DMS114 treated with DMSO at 0.1 percent for 48 hours (cell line): ENCODE results near the gene PRKN.

Experiments used
- DNase-seq: peaks from one replicate; lab custom pipeline; 2025; ENCODE audit not compliant: unreplicated experiment; lab: John Stamatoyannopoulos, UW

Gene PRKN

DNA sequence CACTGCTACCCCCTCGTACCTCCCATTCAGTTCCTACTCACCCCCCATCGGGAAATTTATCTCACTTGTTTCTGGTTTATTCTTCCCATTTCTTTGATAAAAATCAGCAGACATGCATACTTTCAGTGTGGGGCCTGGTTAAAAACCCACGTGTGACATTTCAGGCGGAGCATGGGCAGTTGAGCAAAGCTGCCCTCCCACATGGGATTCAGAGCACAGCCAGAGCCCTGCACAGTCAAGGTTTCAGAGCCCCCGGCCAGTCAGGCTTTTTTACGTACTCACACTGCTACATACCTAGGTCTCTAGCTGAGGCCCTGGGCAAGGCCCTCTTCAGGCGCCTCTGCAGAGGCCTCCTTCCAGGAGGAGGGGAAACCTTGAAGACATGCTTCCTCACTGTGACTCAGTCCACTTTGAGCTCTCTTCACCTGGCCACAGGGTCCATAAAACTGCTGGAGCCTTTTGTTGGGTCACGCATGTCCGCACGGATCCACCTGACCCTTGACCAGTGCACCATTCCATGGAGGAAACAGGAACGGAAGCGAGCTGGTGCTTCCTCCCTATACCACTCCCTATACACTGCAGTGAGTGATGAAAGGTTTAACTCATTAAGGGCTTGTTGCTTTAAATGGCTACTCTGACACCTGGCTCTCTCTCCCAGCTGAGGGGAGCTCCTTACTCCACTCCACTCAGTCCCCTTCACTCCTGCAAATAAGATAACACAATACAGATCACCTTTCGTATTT lies 713.3 kb downstream of the PRKN start:
- no peak for DNase-seq

DNA sequence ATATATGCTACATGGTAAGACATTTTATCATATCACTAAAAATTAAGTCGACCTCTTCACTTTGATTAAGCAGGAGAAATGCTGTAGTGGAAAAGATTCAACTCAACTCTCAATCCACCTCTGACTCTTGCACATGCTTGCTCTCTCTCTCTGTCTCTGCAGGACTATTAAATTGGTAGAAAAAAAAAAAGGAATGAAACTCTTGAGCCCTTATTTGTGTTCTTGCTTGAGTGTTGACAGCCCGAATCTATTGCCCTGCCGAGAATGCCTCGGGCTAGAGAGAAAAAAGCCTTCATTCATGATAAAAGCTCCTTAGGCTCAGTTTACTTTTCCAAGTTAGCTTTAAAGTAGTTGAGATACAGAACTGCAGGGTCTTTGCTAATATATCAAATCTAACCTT lies 722.2 kb downstream of the PRKN start:
- DNase-seq = no peak

DNA sequence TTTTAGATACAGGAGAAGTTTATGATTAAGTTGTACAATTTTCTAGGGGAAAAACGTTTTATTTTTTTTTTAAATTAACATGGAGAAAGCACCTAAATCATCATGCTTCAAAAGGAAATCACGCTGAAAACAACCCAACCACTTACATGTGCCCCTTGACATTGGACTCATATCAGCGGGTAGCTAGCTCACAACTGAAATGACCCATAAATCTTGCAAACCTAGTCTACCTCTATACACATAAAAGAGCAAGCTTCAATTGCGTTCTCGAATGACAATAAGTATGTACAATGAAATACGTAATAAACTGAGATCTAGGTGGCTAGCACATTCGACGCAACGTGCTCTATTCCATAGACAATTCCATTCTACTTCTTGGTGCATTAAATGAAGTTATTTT lies 730.8 kb downstream of the PRKN start:
- DNase-seq = no peak

DNA sequence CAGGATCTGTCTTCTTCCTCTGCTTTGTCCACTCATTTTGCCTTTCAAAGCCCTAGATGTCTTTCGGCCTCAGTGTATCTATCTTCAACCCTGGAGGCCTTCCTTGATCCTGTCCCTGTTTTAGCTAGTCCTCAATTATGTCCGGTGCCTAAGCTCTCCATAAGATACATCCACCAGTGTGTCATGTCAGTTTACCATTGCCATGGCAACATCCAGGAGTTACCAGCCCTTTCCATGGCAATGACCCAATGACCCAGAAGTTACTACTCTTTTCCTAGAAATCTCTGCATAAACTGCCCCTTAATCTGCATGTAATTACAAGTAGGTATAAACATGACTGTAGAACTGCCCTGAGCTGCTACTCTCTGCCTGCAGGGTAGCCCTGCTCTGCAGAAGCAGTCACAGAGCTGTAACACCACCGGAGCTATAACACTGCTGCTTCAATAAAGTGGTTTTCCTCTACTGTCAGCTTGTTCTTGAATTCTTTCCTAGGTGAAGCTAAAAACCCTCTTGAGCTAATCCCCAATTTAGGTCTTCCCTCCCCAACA lies 741.6 kb downstream of the PRKN start:
- DNase-seq = no peak

DNA sequence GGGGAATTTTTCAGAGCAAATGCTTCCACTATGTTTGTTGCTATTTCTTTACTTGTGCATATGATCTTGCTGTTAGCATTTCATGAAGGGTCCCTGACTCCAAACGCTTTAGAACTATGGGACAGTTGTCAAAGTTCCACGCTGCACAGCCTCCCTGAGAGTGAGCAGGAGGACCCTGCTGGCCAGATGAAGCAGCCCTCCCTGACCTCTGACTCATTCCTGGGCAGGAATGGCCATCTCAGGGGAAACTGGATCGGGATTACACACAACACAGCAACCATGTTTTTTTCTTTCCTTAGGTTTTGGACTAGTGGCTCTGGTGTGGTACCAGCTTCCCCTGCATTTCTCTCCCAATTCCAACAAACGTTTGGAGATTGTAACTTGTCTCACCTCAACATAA lies 742.9 kb downstream of the PRKN start:
- DNase-seq = no peak

DNA sequence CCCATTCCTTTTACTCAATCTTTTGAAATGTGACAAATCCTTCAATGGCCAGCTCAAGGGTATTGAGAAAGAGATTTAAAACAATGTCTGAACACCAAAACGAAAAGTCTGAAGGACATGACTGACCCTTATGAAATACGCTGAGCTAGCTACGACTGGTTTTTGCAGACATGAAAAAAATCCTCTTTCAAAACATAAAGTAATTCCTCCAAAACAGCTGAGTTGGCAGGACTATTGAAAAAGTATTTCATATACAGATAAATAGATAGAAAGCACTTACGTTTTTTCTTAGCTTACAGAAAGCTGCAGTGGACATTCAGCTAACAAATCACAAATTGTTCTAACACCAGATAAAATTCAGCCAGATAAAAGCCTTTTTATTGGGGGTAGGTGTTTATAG lies 751.0 kb downstream of the PRKN start:
- no peak for DNase-seq

DNA sequence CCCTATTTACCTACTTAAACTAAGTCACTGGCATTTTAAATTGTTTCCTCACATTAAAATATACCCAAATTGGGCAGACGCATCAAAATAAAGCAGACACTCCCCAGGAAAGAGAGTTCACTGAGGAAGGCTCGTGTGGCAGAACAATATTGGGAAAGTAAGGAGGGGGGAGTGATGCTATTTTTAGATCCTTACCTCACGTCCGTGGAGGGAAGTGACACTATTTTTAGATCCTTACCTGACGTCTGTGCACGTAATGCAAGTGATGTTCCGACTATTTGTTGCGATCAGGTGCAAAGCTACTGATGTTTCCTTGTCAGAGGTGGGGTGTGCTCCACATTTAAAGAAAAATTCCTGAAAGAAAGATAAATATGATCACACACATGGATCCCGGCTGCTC lies 754.5 kb downstream of the PRKN start:
- no peak for DNase-seq

DNA sequence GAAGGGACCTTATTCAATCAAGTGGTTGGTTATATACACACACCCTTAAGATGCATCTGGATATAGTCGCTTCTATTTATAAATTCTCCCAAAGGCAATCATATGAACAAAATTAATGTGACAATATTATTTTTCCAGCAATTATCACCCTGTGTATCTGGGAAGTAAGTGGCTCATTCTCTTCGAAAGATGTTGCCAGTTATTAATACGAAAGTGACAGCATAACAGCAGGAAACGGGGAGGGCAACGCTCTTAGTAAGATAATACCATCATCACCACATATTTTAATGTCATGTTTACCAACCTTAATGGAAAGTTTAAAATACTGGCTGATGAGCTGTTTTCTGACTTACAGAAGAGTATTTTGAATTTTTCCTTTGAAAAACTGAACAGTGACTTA lies 756.5 kb downstream of the PRKN start:
- DNase-seq = no peak

DNA sequence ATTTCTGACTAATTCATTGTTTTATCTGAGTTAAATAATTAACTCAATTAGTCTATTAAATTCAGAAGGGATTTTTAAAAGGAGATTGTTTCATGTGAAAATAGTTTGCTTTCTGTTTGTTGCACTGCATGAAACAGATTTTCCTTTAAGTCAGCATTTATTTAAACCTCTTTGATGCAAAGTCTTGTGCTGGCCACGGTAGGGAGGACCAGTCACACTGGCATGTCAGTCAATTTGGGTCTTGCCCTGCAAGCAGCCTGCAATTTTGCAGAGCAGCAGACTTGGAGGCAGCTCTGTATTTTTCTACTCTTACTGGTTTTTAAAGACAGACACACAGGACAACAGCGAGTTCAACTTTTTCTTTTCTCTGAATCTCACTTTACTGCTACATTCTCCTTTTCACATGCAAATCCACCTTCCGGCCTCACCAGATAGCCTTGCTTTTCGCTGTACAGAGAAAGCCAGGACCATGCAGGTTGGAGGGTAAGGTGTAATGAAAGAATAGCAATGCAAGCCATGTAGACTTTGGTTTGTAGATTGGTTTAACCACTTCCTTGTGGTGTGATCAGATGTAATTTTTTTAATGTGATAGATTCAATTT lies 763.8 kb downstream of the PRKN start:
- no peak for DNase-seq

DNA sequence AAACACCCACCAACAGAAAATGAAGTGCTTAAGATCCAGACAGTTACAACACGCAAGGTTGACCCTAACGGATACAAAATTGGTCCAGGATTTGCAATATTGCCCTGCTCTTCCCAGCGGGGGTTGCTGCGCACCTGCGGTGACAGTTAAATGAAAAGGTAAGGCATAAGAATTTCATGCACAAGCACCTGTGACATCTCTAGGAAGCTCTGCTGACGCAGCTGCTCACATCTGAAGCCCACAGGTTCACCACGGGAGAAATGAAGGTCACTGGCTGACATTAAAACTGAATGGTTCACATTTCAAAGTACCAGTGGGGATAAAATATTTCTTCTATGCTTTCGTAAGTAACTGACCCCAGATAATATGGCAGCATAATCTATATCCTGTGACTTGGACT lies 764.4 kb downstream of the PRKN start:
- DNase-seq = no peak

DNA sequence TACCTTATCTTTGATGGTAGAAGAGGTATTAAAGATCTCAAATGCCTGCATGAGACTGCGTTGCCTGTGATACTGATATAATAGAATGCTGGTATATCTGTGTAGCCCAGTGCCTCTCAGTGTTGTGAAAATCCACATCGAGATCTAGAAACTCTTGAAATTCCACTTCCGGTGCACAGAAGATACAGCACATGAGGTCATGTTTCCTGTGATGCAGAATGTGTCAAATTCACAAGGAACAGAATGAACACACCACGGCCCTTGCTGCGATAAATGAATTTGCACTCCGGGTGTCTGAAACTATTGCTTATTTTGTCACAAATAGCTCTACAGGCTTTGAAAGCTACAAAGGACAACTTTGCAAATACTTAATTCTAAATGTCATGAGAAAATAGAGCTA lies 765.8 kb downstream of the PRKN start:
- no peak for DNase-seq

DNA sequence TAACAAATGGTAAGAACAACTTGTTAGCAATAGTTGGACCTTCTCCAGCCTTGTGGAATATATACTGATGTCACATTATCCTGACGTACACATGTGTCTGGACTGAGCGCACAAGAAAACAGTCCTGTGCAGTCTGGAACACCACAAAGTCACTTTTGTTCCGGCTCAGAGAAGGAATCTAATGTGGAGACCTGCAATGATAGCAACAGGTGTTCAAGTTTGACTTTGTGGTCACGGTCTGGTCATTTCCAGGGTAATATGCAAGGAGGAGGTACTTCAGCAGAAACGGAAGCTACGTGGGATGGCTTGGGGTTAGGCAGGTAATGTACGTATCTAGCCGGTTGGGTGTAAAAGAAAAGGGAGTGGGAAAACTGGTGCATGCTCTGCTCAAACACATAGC lies 766.5 kb downstream of the PRKN start:
- DNase-seq = no peak

DNA sequence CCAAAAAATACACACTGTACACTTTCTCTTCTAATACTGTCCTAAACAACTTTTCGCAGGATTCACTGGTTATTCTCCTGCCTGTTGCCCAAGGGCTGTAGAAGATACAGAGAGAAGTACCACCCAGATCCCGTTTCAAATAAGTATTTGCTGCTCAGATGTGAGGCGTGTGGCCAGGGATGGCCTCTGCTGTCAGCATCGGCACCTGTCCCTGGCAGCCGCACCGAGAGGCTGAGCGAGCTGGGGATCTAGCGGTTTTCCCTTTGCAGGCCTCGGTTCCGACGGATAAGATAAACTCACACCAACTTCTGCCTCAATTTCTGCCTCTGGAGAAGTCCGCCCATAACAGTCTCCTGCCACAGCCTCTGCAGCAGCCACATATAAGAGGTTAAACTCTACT lies 768.5 kb downstream of the PRKN start:
- DNase-seq = no peak

DNA sequence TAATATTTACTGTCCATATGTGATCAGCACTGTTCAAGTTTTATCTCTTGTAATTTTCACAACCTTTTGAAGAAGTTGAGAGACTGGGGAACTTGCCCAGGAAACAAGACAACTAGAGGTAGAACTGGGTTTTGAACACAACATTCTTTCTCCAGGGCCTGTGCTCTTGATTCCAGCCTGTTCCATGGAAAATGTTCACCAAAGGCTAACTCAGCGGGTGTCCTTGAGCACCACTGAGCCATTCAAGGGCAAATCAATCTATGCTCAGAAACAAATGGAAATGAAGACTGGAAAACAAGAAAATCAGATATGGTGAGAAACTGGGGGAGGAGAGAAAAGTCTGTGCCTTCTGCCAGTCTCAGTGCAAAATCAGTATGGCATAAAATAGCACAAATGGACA lies 771.5 kb downstream of the PRKN start:
- no peak for DNase-seq

DNA sequence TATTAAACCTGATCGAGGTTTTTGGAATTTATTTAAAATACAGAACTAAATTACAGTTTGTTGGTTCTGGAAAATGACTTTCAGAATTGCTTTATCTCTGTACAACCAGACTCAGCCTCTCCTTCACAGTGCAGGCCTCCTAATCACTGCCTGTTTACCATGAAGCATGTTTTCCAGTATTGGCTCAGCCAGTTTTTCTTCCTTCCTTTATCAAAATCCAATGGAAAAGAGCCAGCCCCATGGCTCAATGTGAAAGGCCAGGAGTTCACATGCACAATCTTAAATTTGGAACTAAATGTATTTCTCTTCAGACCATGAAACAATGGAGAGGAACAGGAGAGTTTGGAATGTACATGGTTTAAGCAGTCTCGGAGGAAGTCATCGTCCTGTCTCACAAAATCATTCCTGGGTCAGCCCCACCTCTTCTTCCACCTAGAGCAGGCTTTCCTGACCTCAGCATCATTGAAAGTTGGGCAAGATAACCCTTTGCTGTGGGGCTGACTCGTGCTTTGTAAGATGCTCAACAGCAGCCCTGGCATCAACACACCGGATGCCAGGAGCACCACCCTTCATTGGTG lies 772.8 kb downstream of the PRKN start:
- no peak for DNase-seq

DNA sequence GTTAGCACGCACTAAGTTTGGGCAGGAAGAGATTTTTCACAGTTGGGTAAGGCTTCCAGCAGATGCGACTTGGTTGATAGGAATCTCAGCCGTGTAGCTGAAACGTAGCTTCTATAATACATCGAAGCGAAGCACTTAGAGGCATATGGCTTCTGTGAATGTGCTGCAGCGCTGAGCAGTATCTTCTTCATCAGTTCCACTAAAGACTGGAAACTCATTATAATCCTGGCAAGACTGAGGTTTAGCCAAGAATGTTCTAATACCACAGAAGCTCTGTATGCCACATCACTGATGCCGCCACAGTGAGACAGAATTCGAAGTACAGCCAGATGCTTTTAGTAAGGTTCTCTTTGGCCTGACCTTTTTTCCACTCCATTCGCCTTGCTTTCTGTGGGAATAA lies 773.5 kb downstream of the PRKN start:
- no peak for DNase-seq

DNA sequence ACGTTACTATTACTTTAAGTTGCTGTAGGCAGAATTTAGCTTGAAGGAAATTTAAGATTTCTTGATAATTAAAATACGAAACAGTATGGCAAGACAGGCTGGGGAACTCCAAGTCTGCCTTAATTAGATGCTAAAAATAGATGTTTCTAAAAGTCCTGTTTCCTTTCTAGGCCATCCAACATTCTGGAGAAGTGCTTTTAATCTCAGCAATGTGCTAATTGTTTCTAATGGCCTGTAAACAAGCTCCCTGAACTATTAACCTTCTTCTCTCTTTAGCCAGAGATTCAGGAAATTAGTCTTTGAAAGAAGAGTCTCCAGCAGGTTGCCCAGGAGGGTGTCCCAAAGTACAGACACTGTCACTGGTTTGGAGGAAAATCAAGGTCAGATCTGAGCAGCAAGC lies 776.4 kb downstream of the PRKN start:
- DNase-seq = no peak

DNA sequence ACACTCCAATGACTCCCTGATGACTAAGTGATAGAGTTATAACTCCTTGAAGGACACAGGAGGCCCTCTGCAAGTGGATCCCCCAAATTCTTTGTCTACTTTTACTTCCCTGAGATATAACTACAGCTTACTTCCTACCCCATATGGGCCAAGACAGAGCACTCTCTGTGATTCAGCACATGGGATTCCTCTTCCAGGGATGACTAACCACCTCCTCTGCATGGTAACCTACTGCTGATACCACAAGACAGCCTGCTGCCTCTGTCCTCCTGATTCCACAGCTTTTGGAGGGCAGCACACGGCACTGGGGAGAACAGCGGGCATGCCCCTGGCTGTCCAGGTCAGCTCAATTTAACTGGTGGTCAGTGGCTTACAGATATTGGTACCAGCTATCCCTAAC lies 778.0 kb downstream of the PRKN start:
- DNase-seq = no peak

DNA sequence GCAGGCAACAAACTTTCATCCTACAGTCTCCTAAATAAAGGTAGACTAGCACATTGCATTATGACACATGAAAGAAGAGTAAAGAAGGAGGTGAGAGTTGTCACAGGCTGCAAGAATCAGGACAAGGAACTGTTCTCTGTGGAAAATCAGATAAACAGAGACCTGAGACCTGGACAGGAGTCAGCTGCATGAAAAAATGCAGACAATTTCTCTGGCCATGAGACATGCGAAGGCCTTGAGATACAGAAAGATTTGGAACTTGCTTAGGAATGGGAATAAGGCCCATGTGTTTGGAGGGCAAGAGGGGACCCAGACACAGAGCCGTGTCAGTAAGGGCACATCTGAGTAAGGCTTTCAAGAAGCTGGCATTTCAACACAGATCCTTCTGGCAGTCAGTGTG lies 779.1 kb downstream of the PRKN start:
- DNase-seq = no peak

DNA sequence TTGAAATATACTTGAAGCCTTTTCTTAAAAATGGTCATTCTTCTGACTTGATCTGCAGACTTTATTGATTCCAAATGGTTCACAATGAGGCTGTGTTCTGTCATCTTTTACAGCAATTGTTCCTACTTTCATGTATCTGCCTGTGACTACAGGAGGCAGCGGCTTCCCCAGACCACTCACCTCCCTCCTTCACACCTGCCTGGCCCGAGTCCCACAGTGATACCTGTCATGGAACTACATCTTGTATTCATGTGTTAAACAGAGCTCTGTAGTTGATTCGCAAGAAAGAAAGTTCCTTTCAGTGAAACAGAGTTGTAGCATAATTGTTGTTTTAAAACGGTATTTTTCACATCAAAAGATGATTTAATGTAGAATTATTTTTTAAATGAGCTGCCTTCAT lies 780.2 kb downstream of the PRKN start:
- no peak for DNase-seq

DNA sequence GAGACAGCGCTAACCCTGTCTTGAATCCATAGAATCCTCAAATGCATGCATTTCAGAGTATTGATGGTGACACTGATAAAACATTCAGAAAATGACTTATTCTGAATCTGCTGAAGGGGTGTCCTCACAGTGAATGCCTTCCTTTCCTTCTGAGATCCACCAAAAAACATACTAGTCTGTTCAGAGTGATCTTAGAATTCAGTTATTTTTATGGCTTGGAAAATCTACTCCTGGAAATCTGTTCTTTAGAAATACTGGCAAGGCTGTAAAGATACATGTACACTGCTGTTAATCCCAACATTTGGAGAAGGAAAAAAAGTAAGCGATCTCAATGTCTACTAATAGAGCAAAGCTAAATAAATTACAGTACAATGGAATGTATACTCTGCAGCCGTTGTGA lies 781.1 kb downstream of the PRKN start:
- no peak for DNase-seq

DNA sequence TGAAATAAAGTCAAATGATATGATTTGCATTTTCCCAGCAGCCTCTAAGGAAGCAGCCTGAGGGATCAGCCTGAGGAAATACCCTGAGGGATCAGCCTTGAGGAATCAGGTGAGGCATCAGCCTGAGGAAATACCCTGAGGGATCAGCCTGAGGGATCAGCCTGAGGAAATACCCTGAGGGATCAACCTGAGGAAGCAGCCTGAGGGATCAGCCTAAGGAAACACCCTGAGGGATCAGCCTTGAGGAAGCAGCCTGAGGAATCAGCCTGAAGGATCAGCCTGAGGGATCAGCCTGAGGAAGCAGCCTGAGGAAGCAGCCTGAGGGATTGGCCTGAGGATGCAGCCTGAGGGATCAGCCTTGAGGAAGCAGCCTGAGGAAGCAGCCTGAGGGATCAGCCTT lies 784.0 kb downstream of the PRKN start:
- no peak for DNase-seq

DNA sequence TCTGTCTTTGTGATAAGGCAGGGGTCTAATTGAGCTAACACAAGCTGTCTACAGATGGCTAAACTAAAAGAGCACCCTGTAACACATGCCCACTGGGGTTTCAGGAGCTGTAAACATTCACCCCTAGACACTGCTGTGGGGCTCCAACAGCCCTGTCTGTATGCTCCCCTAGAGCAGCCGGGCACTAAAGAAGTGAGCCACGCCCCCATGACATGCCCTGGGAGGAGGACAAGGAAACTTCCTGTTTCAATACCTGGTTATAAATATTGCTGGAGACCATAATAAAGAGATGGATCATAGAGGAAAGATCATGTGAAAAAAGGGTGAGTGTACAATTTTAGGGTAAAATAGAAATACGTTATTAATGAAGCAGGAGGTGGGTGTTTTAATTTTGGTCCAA lies 786.0 kb downstream of the PRKN start:
- no peak for DNase-seq
